Gastroesophageal sphincter (tissue), 4 donors: ENCODE data around the gene MYO1D. TPM values are rescaled to one million over a fixed set of nuclear protein-coding genes. Genes with fewer than 3 reads are reported as not detected.
"Not testable (repeated sequence)": the region's sequence is repeated elsewhere in the genome, so short reads cannot be mapped to it uniquely, and the experiment has no call there.

ENCODE experiments used
- ATAC-seq: fragments of 150-250 bp; one replicate; pipeline ENCODE4 v1.9.1; 2016; ENCODE audit warnings: mild to moderate bottlenecking, moderate library complexity
- H3K27ac ChIP-seq, 4 donors: fragments of 200-600 bp; sonication (generic) in 3 of 4; 1 replicate in 3 of 4; 2 replicates in 1 of 4; pipeline ENCODE4 v1.5.1; 2016 to 2019
- H3K27me3 ChIP-seq: fragments of 200-600 bp; sonication (generic); one replicate; pipeline ENCODE4 v1.5.1; 2019
- H3K36me3 ChIP-seq, 2 donors: fragments of 200-600 bp; sonication (generic); one replicate each; pipeline ENCODE4 v1.5.1; 2019; ENCODE audit warnings: control low read depth in 1 of 2
- H3K4me1 ChIP-seq, 3 donors: fragments of 200-600 bp; sonication (generic); 1 replicate in 2 of 3; 2 replicates in 1 of 3; pipeline ENCODE4 v1.5.1; 2016 to 2019; ENCODE audit warnings: control low read depth in 2 of 3
- H3K4me3 ChIP-seq, 2 donors: fragments of 200-600 bp; sonication (generic); one replicate each; pipeline ENCODE4 v1.5.1; 2019; ENCODE audit warnings: mild to moderate bottlenecking in 1 of 2, moderate library complexity in 1 of 2
- H3K9me3 ChIP-seq, 3 donors: fragments of 200-600 bp; sonication (generic); one replicate each; pipeline ENCODE4 v1.5.1; 2017 to 2019; ENCODE audit warnings: control low read depth in 2 of 3
- EP300 ChIP-seq: sonication (generic); formaldehyde crosslinking; IDR thresholded peaks from one replicate; pipeline ENCODE4 v1.6.1; 2017; ENCODE audit warnings: antibody characterized with exemption, mild to moderate bottlenecking
- POLR2A ChIP-seq, 2 donors: fragments of 450-650 bp; IDR thresholded peaks; one replicate each; pipeline ENCODE4 v1.6.1; 2017; ENCODE audit warnings: antibody characterized with exemption in 2 of 2, mild to moderate bottlenecking in 2 of 2, moderate library complexity in 1 of 2
- POLR2AphosphoS5 ChIP-seq: sonication (generic); formaldehyde crosslinking; IDR thresholded peaks from one replicate; pipeline ENCODE4 v1.6.1; 2017; ENCODE audit warnings: antibody characterized with exemption
- WGBS, 2 donors: methylation state at CpG; one replicate each; pipeline ENCODE4 v1.1.5; 2018; ENCODE audit warnings: low coverage in 1 of 2; 5-methylcytosine and 5-hydroxymethylcytosine counted together
- total RNA-seq, 4 donors: library from RNA; depleted of rRNA; stranded (reverse); fragments of >200 nt; gene quantifications; one replicate each; pipeline ENCODE4 v1.1.0, GENCODE V29; 2016
- TF ChIP-seq, protein P1 (sequence below), 4 experiments: fragments of 200-600 bp in 2 of 4; fragments of 450-650 bp in 2 of 4; sonication (generic) in 1 of 4; IDR thresholded peaks; one replicate each; pipeline ENCODE4 v1.5.1; 2017 to 2019; ENCODE audit warnings: antibody characterized with exemption in 4 of 4, mild to moderate bottlenecking in 2 of 4, moderate library complexity in 2 of 4

Gene MYO1D
- total RNA-seq, 4 donors from 2014 or later, result 28.2 to 63.5 (median 47.2) TPM

GRCh38 chr17:32741381-32741780 lies 135.5 kb downstream of the MYO1D start:
- H3K27me3 ChIP-seq, result no peaks in the 10 kb centered on the region
- no peak for ATAC-seq
- H3K36me3 ChIP-seq, result peaks cover 0 to 7% of the 10 kb centered on the region in 2 donors
- H3K9me3 ChIP-seq, result no peaks in the 10 kb centered on the region
- H3K4me1 ChIP-seq, result no peaks in the 10 kb centered on the region
- no peak overlapping the region for H3K27ac ChIP-seq
- 83 to 93% methylated on average over 1 of the region's 1 CpG for WGBS, 2 donors
- no peak overlapping the region for H3K4me3 ChIP-seq
- TF ChIP-seq POLR2A (IDR thresholded peaks at IDR 0.05) (no peak), POLR2AphosphoS5 (no peak), EP300 (no peak)
- TF ChIP-seq, protein P1, sequence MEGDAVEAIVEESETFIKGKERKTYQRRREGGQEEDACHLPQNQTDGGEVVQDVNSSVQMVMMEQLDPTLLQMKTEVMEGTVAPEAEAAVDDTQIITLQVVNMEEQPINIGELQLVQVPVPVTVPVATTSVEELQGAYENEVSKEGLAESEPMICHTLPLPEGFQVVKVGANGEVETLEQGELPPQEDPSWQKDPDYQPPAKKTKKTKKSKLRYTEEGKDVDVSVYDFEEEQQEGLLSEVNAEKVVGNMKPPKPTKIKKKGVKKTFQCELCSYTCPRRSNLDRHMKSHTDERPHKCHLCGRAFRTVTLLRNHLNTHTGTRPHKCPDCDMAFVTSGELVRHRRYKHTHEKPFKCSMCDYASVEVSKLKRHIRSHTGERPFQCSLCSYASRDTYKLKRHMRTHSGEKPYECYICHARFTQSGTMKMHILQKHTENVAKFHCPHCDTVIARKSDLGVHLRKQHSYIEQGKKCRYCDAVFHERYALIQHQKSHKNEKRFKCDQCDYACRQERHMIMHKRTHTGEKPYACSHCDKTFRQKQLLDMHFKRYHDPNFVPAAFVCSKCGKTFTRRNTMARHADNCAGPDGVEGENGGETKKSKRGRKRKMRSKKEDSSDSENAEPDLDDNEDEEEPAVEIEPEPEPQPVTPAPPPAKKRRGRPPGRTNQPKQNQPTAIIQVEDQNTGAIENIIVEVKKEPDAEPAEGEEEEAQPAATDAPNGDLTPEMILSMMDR (IDR thresholded peaks at IDR 0.05), result no peak

GRCh38 chr17:32739722-32740121 lies 137.2 kb downstream of the MYO1D start:
- Histone ChIP-seq H3K36me3 (no peaks in the 10 kb centered on the region), H3K9me3 (no peaks in the 10 kb centered on the region), H3K4me3 (no peak overlapping the region), H3K4me1 (no peaks in the 10 kb centered on the region), H3K27ac (no peak overlapping the region), H3K27me3 (no peaks in the 10 kb centered on the region)
- WGBS, 2 donors, result 95 to 100% methylated on average over 1 to 2 of the region's 2 CpGs
- TF ChIP-seq POLR2A (IDR thresholded peaks at IDR 0.05) (no peak), POLR2AphosphoS5 (no peak), EP300 (no peak)
- TF ChIP-seq, protein P1 (IDR thresholded peaks at IDR 0.05), result no peak
- ATAC-seq, result no peak

GRCh38 chr17:32739151-32739550 lies 137.8 kb downstream of the MYO1D start:
- not testable (repeated sequence) for H3K4me3 ChIP-seq, H3K36me3 ChIP-seq, H3K9me3 ChIP-seq, H3K4me1 ChIP-seq, ATAC-seq, H3K27ac ChIP-seq, H3K27me3 ChIP-seq
- WGBS, 2 donors, result 94% methylated on average over 4 of the region's 4 CpGs; no CpG with 5 or more reads in 1 of the 2 donors

GRCh38 chr17:32733401-32733800 lies 143.5 kb downstream of the MYO1D start:
- Histone ChIP-seq H3K4me1 (no peaks in the 10 kb centered on the region), H3K27ac (no peak overlapping the region), H3K9me3 (no peaks in the 10 kb centered on the region), H3K4me3 (no peak overlapping the region), H3K27me3 (no peaks in the 10 kb centered on the region), H3K36me3 (peaks cover 0 to 16% of the 10 kb centered on the region in 2 donors)
- ATAC-seq, result no peak
- 90 to 100% methylated on average over 1 of the region's 1 CpG for whole genome bisulfite sequencing, 2 donors
- no peak for TF ChIP-seq POLR2AphosphoS5
- TF ChIP-seq, protein P1 (IDR thresholded peaks at IDR 0.05), result no peak
- no peak for TF ChIP-seq EP300
- no peak for TF ChIP-seq POLR2A (IDR thresholded peaks at IDR 0.05)

- H3K4me1 ChIP-seq, result no peaks in the 10 kb centered on the region
- no peak overlapping the region for H3K27ac ChIP-seq
- no peaks in the 10 kb centered on the region for H3K27me3 ChIP-seq
- no peak for ATAC-seq
- peaks cover 0 to 16% of the 10 kb centered on the region in 2 donors for H3K36me3 ChIP-seq
- H3K4me3 ChIP-seq, result no peak overlapping the region
- H3K9me3 ChIP-seq, result no peaks in the 10 kb centered on the region
- TF ChIP-seq EP300 (no peak), POLR2AphosphoS5 (no peak), POLR2A (IDR thresholded peaks at IDR 0.05) (no peak)
- TF ChIP-seq, protein P1 (IDR thresholded peaks at IDR 0.05), result no peak
- 100% methylated on average over 2 of the region's 6 CpGs; no CpG with 5 or more reads in 1 of the 2 donors for WGBS, 2 donors
Observed at GRCh38 chr17:32732900-32733299, 144.0 kb downstream of the MYO1D start.

DNA sequence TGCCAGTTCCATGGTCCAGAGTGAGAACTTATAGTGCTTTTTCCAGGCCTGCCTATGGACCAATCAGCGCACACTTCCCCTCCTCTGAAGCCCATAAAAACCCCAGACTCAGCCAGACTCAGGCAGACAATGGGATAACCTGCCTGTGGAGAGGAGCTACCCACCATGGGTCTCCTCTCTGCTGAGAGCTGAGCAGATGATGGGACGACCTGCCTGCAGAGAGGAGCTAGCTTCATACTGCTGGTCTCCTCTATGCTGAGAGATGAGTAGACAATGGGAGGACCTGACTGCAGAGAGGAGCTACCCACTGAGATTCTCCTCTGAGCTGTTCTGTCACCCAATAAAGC lies 144.7 kb downstream of the MYO1D start:
- TF ChIP-seq, protein P1 (IDR thresholded peaks at IDR 0.05), result no peak
- TF ChIP-seq POLR2A (IDR thresholded peaks at IDR 0.05) (no peak), EP300 (no peak), POLR2AphosphoS5 (no peak)
- Histone ChIP-seq H3K27me3 (no peaks in the 10 kb centered on the region), H3K27ac (no peak overlapping the region), H3K9me3 (no peaks in the 10 kb centered on the region), H3K4me1 (no peaks in the 10 kb centered on the region), H3K4me3 (no peak overlapping the region), H3K36me3 (peaks cover 0 to 16% of the 10 kb centered on the region in 2 donors)
- no CpG with 5 or more reads among the region's 2 CpGs for WGBS, 2 donors
- ATAC-seq, result no peak
